KMS-11 (cell line): ENCODE data around the gene TEKT3.

Experiments used
- H2AFZ ChIP-seq: fragments of 200-600 bp; sonication (generic); 2 replicates; pipeline ENCODE4 v1.6.1; 2016; ENCODE audit warnings: antibody characterized with exemption, mixed run types, low read depth
- H3K27ac ChIP-seq: fragments of 200-600 bp; sonication (generic); 2 replicates; pipeline ENCODE4 v1.6.1; 2016; ENCODE audit warnings: mild to moderate bottlenecking, mixed run types
- H3K27me3 ChIP-seq: fragments of 200-600 bp; sonication (generic); 2 replicates; pipeline ENCODE4 v1.6.1; 2017; ENCODE audit warnings: mild to moderate bottlenecking, low read depth, mixed run types, moderate library complexity; ENCODE audit not compliant: insufficient read depth
- H3K36me3 ChIP-seq: fragments of 200-600 bp; sonication (generic); 2 replicates; pipeline ENCODE4 v1.6.1; 2017; ENCODE audit warnings: mild to moderate bottlenecking, mixed run types; ENCODE audit not compliant: insufficient read depth
- H3K4me1 ChIP-seq: fragments of 200-600 bp; sonication (generic); 2 replicates; pipeline ENCODE4 v1.6.1; 2016; ENCODE audit warnings: mild to moderate bottlenecking, low read depth, mixed run types; ENCODE audit not compliant: poor library complexity, severe bottlenecking
- H3K4me2 ChIP-seq: fragments of 200-600 bp; sonication (generic); 2 replicates; pipeline ENCODE4 v1.7.0; 2016; ENCODE audit warnings: mild to moderate bottlenecking, mixed run types
- H3K4me3 ChIP-seq: fragments of 200-600 bp; sonication (generic); IDR thresholded peaks from 2 replicates; pipeline ENCODE4 v1.6.1; 2017; ENCODE audit warnings: low read depth, low read length, mixed read lengths; ENCODE audit not compliant: insufficient read depth
- H3K79me2 ChIP-seq: fragments of 200-600 bp; sonication (generic); 2 replicates; pipeline ENCODE4 v1.6.1; 2016; ENCODE audit warnings: low read depth, mixed run types; ENCODE audit not compliant: insufficient read depth
- H3K9ac ChIP-seq: fragments of 200-600 bp; sonication (generic); 2 replicates; pipeline ENCODE4 v1.6.1; 2016; ENCODE audit warnings: mild to moderate bottlenecking, mixed run types
- H4K20me1 ChIP-seq: fragments of 200-600 bp; sonication (generic); 2 replicates; pipeline ENCODE4 v1.6.1; 2016; ENCODE audit warnings: mild to moderate bottlenecking, mixed run types; ENCODE audit not compliant: insufficient read depth
- TF ChIP-seq, protein P1 (sequence below): fragments of 200-600 bp; sonication (generic); conservative IDR thresholded peaks from 2 replicates; pipeline ENCODE4 v1.6.1; 2017; ENCODE audit warnings: low read depth, mild to moderate bottlenecking, antibody characterized with exemption, low read length, moderate library complexity, mixed read lengths

Gene TEKT3

GRCh38 chr17:15340966-15341365 is 431 bp downstream of the TEKT3 start:
- Histone ChIP-seq H4K20me1 (no peaks in the 10 kb centered on the region), H3K36me3 (no peaks in the 10 kb centered on the region), H3K4me3 (no peak overlapping the region), H3K9ac (no peak overlapping the region), H3K4me1 (no peaks in the 10 kb centered on the region), H3K27me3 (no peaks in the 10 kb centered on the region), H3K79me2 (no peaks in the 10 kb centered on the region), H3K4me2 (no peak overlapping the region), H3K27ac (no peak overlapping the region), H2AFZ (no peak overlapping the region)
- TF ChIP-seq, protein P1, sequence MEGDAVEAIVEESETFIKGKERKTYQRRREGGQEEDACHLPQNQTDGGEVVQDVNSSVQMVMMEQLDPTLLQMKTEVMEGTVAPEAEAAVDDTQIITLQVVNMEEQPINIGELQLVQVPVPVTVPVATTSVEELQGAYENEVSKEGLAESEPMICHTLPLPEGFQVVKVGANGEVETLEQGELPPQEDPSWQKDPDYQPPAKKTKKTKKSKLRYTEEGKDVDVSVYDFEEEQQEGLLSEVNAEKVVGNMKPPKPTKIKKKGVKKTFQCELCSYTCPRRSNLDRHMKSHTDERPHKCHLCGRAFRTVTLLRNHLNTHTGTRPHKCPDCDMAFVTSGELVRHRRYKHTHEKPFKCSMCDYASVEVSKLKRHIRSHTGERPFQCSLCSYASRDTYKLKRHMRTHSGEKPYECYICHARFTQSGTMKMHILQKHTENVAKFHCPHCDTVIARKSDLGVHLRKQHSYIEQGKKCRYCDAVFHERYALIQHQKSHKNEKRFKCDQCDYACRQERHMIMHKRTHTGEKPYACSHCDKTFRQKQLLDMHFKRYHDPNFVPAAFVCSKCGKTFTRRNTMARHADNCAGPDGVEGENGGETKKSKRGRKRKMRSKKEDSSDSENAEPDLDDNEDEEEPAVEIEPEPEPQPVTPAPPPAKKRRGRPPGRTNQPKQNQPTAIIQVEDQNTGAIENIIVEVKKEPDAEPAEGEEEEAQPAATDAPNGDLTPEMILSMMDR: no peak

GRCh38 chr17:15335446-15335845 is 6.0 kb downstream of the TEKT3 start:
- H3K4me2 ChIP-seq: no peak overlapping the region
- TF ChIP-seq, protein P1: no peak
- no peaks in the 10 kb centered on the region for H3K79me2 ChIP-seq
- no peaks in the 10 kb centered on the region for H3K27me3 ChIP-seq
- no peak overlapping the region for H3K4me3 ChIP-seq
- no peak overlapping the region for H3K27ac ChIP-seq
- H2AFZ ChIP-seq: no peak overlapping the region
- H3K36me3 ChIP-seq: no peaks in the 10 kb centered on the region
- H3K4me1 ChIP-seq: no peaks in the 10 kb centered on the region
- H3K9ac ChIP-seq: no peak overlapping the region
- no peaks in the 10 kb centered on the region for H4K20me1 ChIP-seq

- Histone ChIP-seq H3K79me2 (no peaks in the 10 kb centered on the region), H3K36me3 (no peaks in the 10 kb centered on the region), H3K4me3 (no peak overlapping the region), H4K20me1 (no peaks in the 10 kb centered on the region), H3K27me3 (no peaks in the 10 kb centered on the region), H3K4me1 (no peaks in the 10 kb centered on the region), H3K27ac (no peak overlapping the region), H2AFZ (no peak overlapping the region), H3K9ac (no peak overlapping the region), H3K4me2 (no peak overlapping the region)
- TF ChIP-seq, protein P1: no peak
Observed at GRCh38 chr17:15334266-15334665, 7.1 kb downstream of the TEKT3 start.

DNA sequence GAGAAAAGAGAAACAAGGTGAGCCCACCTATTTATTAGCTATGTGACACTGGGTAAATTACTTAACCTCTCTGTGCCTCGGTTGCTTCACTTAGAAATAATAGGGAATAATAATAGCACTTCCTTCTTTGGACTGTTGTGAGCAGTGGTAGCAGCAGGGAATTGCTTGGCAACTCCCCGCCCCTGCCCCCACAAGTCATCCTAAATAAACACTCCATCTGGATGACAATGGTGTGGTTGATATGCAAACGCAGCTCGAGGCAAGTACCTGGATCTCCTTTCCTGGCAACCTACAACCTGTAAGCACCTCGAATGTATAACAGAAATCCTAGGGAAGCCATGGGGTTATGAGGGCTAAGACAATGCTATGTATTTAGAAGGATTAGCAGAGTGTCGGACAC is 9.1 kb downstream of the TEKT3 start:
- Histone ChIP-seq H3K4me1 (no peaks in the 10 kb centered on the region), H3K9ac (no peak overlapping the region), H4K20me1 (no peaks in the 10 kb centered on the region), H3K27ac (no peak overlapping the region), H3K27me3 (no peaks in the 10 kb centered on the region), H2AFZ (no peak overlapping the region), H3K4me2 (no peak overlapping the region), H3K36me3 (no peaks in the 10 kb centered on the region), H3K4me3 (no peak overlapping the region), H3K79me2 (no peaks in the 10 kb centered on the region)
- TF ChIP-seq, protein P1: no peak
